ENCODE measurements around the gene CACNA1H.

The CACNA1H gene

DNA sequence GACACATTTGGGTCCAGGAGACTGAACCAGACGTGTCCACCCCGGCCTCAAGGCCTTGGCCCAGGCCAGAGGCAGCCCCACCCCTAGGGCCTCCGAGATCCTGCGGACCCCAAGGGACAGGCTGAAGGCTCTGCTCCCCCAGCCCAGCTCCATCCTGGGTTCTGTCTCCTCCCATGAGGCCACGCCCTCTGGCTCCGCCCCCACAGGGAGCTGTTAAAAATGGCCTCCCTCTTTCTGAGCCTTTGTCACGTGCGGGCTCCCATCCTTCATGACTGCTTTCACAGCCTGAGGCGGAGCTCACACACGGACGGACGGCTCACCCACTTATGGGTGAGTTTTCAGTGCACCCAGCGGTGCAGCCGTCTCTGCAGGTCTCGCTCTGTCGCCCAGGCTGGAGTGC, 6.5 kb upstream of the CACNA1H start:
- H3K36me3 Mint-ChIP-seq: no peaks in the 10 kb centered on the region
- H3K27ac Mint-ChIP-seq: no peak overlapping the region
- H3K9me3 Mint-ChIP-seq: no peaks in the 10 kb centered on the region
- no peak overlapping the region for H3K4me3 Mint-ChIP-seq
- no peaks in the 10 kb centered on the region for H3K4me1 Mint-ChIP-seq
- H3K27me3 Mint-ChIP-seq: no peaks in the 10 kb centered on the region

DNA sequence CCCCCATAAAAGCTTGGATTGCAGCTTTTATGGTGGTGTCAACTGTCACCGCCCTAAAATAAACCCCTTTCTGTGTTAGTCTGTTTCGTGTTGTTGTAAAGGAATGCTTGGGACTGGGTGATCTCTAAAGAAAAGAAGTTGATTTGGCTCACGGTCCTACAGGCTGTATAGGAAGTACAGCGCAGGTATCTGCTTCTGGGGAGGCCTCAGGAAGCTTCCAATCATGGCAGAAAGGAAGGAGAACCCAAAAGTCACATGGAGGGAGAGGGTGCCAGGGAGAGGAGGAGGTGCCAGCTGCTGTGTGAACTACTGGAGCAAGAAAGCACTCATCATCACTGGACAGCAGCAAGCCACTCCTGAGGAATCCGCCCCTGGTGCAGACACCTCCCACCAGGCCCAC, 5.9 kb upstream of the CACNA1H start:
- Mint-ChIP-seq H3K27me3 (no peaks in the 10 kb centered on the region), H3K4me1 (no peaks in the 10 kb centered on the region), H3K36me3 (no peaks in the 10 kb centered on the region), H3K9me3 (no peaks in the 10 kb centered on the region), H3K27ac (no peak overlapping the region), H3K4me3 (no peak overlapping the region)

DNA sequence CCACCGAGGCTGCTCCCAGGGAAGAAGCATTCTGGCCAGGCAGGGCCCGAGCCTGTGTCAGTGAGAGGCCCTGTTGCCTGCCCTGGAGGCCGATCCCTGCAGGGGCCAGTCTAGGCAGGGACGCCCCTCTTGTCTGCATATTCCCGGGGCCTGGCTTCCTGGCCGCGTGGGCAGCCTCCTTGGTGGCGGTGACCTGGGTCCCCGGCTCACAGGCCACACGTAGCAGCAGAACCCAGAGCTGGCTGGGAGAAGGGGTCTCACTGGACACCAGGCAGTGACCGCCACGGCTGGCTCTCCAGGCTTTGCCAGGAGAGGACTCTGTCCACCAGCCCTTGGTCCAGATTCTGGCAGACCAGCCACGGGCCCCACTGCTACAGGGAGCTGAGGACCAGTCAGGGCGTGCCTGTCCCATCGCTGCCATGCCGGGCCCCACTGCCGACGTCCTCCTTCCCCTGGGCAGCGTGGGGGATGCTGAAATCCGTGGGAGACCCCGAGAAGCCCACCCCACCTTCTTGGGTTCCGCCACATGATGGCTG, 3.7 kb upstream of the CACNA1H start:
- Mint-ChIP-seq H3K27me3 (no peaks in the 10 kb centered on the region), H3K36me3 (no peaks in the 10 kb centered on the region), H3K4me1 (no peaks in the 10 kb centered on the region), H3K27ac (no peak overlapping the region), H3K9me3 (no peaks in the 10 kb centered on the region), H3K4me3 (no peak overlapping the region)

DNA sequence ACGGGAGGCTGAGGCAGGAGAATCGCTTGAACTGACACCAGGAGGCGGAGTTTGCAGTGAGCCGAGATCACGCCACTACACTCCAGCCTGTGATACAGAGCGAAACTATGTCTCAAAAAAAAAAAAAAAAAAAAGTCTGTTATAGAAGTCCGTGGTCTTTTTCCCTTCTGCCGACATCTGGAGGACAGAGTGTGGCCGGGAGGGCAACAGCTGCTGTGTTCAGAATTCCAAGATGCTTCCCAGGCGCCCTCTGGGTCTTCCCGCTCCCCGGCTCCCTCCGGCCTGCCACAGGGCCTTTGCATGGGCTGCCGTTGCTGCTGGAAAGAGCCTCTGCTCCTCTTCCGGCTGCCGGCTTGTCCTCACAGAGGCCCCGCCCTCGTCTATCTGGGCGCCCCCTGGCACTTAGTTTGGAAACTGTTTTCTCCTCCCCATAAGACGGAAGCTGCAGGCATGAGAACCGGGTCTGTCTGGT, 2.4 kb upstream of the CACNA1H start:
- Mint-ChIP-seq H3K4me1 (no peaks in the 10 kb centered on the region), H3K27ac (no peak overlapping the region), H3K4me3 (no peak overlapping the region), H3K27me3 (no peaks in the 10 kb centered on the region), H3K36me3 (no peaks in the 10 kb centered on the region), H3K9me3 (no peaks in the 10 kb centered on the region)

DNA sequence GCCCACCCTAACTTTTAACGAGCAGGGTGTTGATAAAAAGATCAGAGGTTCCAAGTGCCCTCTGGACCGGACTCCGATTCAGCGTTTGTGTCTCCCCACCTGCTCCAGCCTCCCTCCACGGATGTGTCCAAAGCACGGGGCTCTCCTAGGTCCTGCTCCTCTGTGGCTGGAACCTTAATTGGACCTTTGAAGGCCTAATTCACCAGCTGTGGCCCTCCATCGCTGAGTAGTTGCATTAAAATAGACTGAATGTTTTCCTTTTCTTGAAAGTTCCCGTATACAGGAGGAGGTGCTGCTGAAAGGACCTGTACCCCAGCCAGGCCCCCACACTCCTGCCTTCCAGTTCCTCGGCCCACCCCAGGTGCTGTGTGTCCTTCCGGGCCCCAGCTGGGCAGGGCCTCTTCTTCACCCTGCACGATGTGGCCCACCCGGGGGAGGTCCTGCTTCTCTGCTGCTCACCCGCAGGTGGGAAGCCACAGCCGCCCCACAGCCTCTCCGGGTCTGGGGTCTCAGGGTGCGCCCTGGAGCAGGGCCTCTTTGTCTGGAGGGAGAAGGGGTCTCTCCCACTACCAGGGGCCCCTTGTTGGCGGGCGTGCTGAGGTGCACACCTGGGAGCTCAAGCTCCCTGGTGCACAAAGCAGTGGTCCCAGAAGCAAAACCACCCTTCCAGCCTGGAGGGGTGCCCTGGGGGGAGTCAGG, 1.3 kb upstream of the CACNA1H start:
- no peaks in the 10 kb centered on the region for H3K9me3 Mint-ChIP-seq
- no peaks in the 10 kb centered on the region for H3K4me1 Mint-ChIP-seq
- H3K36me3 Mint-ChIP-seq: no peaks in the 10 kb centered on the region
- no peak overlapping the region for H3K27ac Mint-ChIP-seq
- peak overlapping the region; percentile 30 for H3K4me3 Mint-ChIP-seq
- no peaks in the 10 kb centered on the region for H3K27me3 Mint-ChIP-seq

DNA sequence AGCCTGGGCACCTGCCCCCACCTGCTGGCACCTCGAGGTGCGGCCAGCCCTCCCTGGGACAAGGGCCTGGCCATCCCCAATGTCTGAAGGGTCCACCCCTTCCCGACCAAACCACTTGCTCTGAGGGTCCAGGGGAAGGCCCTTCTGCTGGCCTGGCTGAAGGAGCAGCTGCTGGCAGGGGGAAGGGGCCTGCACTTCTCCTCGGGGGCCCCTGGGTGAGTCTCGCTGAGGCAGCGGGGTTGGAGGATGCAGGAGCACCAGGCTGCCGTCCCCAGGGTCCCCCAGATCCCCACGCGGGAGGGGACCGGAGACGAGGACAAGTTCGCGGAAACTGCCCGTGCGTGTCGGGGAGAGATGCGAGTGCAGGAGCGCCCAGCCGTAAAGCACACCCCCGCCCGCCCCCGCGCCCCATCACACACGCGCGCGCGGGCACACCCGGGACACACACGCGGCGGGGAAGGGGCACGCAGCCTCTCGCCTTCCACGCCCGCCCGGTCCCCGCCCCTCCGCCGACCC, 725 bp upstream of the CACNA1H start:
- no peaks in the 10 kb centered on the region for H3K4me1 Mint-ChIP-seq
- no peaks in the 10 kb centered on the region for H3K27me3 Mint-ChIP-seq
- no peaks in the 10 kb centered on the region for H3K9me3 Mint-ChIP-seq
- H3K36me3 Mint-ChIP-seq: no peaks in the 10 kb centered on the region
- no peak overlapping the region for H3K27ac Mint-ChIP-seq
- H3K4me3 Mint-ChIP-seq: peak overlapping the region; percentile 30

DNA sequence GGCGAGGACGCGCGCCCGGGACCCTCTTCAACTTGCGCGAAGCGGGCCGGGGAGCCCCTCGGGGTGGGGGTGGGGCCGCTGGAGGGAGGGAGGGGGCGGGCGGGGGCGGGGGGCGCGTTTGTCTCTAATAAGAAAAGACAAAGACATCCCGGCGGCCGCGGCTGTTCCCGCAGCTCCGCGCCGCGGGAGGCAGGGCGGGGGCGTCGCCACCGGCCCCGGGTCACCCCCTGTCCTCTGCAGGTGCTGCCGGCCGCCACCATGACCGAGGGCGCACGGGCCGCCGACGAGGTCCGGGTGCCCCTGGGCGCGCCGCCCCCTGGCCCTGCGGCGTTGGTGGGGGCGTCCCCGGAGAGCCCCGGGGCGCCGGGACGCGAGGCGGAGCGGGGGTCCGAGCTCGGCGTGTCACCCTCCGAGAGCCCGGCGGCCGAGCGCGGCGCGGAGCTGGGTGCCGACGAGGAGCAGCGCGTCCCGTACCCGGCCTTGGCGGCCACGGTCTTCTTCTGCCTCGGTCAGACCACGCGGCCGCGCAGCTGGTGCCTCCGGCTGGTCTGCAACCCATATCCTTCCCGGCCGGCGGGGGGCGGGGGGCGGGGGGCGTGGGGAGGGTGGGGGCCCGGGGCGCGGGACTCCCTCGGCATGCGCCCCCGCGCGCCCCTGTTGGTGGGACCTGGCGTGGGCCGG, 714 bp downstream of the CACNA1H start:
- no peak overlapping the region for H3K4me3 Mint-ChIP-seq
- H3K27me3 Mint-ChIP-seq: no peaks in the 10 kb centered on the region

DNA sequence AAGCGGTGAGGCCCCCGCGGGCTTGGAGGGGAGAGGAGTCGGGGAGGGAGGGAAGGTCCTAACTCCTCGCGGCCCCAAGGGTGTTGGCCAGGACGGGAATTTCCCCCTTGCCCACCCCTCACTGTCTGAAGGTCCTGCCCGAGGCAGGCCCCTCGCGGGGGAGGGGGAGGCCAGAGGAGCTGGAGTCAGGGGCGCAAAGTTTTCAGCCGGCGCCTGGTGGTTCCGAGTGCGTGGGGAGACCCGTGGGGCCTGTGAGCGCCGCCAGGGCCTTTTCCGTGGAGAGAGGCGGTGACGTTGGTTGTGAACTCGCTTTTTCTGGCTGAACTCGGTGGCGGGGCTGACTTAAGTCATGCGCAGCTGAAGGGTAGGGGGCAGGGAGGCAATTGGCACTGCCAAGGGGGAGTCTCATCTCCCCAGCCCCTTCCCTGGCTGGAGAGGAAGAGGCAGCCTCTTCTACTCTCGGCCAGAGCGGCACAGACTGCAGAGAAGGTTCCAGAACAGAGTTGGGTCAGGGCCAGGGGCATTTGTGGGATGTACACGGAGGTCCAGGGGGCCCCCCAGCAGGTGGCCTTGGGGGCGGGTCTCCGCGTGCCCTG, 1.5 kb downstream of the CACNA1H start:
- Mint-ChIP-seq H3K27ac (no peak overlapping the region), H3K9me3 (no peaks in the 10 kb centered on the region), H3K36me3 (no peaks in the 10 kb centered on the region), H3K4me3 (no peak overlapping the region), H3K27me3 (no peaks in the 10 kb centered on the region), H3K4me1 (no peaks in the 10 kb centered on the region)

More for the DNA sequence above, 714 bp downstream of the CACNA1H start:
- Mint-ChIP-seq H3K9me3 (no peaks in the 10 kb centered on the region), H3K27ac (no peak overlapping the region), H3K36me3 (no peaks in the 10 kb centered on the region), H3K4me1 (no peaks in the 10 kb centered on the region)

DNA sequence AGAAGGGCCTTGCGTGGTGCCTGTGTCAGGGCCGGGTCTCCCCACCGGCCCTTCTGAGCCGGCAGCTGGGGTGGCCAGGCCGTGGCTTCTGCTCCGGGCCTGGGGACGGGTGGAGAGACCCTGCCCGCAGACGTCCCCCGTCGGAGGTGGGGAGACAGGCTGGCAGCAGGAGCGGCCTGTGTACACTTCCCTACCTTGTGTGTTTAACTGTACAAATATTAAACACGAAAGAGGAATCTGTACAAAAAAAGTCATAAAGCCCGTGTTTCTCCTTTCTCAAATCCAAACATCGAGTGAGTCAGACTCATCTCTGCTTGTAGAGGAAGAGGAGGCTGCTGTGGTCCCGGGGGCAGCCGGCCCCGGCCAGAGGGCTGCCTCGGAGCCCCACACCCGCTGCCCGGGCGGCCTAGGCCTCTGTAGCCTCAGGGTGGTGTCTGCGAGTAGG, 2.0 kb downstream of the CACNA1H start:
- Mint-ChIP-seq H3K4me1 (no peaks in the 10 kb centered on the region), H3K27me3 (no peaks in the 10 kb centered on the region), H3K27ac (no peak overlapping the region), H3K9me3 (no peaks in the 10 kb centered on the region), H3K36me3 (no peaks in the 10 kb centered on the region), H3K4me3 (no peak overlapping the region)

DNA sequence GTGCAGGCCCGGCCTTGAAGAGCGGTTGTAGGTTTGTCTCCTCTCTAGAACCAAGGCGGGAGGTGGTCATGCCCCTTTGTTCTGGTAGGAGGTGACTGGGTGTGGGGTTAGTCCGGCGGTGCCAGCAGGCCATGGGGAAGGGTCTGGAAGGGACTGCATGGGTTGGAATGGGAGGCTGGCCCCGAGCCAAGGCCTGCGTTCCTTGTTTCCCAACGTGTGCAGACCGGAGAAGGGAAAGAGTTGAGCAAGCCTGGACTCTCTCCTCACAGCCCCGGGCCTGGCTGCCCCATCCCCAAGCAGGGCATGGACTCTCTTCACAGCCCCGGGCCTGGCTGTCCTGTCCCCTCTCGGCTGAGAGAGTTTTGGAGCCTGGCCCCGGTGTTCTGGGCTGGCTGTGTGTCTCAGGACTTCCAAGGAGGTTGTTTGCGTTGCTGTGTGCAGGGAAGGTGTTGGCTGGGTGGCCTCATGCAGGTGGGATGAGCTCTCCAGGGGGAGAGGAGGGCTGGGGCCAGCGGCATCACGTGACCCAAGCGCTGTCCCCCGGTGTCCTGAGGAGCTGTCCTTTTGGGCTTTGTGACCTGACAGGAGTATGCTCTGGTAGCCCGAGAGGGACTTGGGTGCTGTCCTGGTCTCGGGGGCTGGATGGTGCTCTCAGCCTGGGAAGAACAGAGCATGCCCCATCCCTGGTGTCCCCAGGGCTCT, 2.6 kb downstream of the CACNA1H start:
- Mint-ChIP-seq H3K4me1 (no peaks in the 10 kb centered on the region), H3K27ac (no peak overlapping the region)

DNA sequence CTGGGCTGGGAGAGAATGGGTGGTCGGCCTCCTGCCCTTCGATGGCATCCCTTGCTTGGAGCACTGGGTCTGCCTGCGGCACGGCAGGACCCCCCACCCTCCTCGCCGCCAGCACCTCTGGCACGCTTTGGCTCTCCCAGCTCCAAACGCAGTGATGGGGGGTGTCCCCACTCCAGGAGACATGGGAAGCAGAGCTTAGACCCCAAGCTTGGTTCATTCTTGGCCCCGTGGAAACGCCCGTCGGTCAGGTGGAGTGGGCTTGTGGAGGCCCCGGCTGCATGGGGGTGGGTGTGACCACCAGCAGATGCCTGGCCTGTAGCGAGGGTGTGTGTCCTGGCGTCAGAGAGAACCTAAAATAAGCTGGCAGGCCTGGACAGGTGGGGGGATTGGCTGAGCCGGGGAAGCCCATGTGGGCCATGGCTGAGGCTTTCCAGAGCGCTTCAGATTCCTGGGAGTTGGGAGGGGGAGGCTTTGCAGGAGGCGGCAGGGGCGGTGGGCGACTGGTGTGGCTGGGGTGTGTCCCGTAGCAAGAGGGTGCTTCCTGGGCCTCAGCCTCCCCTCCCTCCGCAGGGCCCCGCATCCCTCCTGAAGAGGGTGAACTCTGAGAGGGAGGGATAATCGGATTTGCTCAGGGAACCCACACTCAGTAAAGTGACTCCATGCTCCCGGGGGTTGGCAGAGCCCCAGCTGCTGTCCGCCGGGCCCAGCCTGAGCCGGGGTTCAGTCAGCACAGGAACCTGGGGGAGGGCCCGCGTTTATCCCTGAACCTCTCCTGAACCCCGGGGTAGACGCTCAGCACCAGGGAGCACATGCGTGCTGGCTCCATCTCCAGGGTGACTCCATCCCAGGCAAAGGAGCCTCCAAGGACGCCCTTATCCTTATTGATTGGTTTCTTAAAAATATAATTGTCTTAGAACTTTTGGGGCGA, 3.4 kb downstream of the CACNA1H start:
- no peak overlapping the region for H3K4me3 Mint-ChIP-seq
- no peaks in the 10 kb centered on the region for H3K9me3 Mint-ChIP-seq
- no peaks in the 10 kb centered on the region for H3K36me3 Mint-ChIP-seq
- no peaks in the 10 kb centered on the region for H3K4me1 Mint-ChIP-seq
- no peaks in the 10 kb centered on the region for H3K27me3 Mint-ChIP-seq
- no peak overlapping the region for H3K27ac Mint-ChIP-seq

More for the DNA sequence above, 2.6 kb downstream of the CACNA1H start:
- no peak overlapping the region for H3K4me3 Mint-ChIP-seq
- H3K27me3 Mint-ChIP-seq: no peaks in the 10 kb centered on the region
- H3K36me3 Mint-ChIP-seq: no peaks in the 10 kb centered on the region
- H3K9me3 Mint-ChIP-seq: no peaks in the 10 kb centered on the region

DNA sequence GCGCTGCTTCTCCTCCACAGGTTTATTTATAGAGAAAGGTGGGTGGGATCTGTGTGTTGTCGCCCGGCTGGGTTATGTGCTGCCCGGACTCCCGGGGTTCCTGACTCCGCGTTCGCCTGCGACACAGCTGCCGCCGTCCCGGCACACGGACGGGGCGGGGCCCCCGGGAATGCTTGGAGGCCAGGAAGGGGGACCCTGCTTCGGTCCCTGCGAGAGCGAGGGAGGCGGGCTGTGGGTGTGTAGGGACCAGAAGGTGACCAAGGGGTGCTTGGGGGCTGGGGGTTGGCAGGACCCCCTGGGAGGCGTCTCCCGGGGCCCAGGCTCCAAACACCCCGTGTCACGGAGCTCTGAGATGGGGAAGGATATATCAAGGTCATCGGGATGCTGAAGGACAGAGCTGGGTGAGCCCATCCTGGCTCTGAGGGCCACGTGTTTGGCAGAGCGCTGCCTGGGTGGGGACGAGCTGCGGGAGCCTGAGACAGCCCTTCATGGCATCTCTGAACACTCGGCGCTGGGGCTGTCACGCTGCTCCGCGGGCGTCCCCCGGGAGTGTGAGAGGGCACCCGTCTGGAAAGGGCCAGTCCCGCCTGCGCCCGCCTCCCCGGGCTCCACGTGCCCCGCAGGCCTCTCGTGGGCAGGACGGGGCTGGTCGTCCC, 4.2 kb downstream of the CACNA1H start:
- no peaks in the 10 kb centered on the region for H3K36me3 Mint-ChIP-seq
- no peak overlapping the region for H3K27ac Mint-ChIP-seq
- no peak overlapping the region for H3K4me3 Mint-ChIP-seq
- H3K9me3 Mint-ChIP-seq: no peaks in the 10 kb centered on the region
- no peaks in the 10 kb centered on the region for H3K4me1 Mint-ChIP-seq
- no peaks in the 10 kb centered on the region for H3K27me3 Mint-ChIP-seq

DNA sequence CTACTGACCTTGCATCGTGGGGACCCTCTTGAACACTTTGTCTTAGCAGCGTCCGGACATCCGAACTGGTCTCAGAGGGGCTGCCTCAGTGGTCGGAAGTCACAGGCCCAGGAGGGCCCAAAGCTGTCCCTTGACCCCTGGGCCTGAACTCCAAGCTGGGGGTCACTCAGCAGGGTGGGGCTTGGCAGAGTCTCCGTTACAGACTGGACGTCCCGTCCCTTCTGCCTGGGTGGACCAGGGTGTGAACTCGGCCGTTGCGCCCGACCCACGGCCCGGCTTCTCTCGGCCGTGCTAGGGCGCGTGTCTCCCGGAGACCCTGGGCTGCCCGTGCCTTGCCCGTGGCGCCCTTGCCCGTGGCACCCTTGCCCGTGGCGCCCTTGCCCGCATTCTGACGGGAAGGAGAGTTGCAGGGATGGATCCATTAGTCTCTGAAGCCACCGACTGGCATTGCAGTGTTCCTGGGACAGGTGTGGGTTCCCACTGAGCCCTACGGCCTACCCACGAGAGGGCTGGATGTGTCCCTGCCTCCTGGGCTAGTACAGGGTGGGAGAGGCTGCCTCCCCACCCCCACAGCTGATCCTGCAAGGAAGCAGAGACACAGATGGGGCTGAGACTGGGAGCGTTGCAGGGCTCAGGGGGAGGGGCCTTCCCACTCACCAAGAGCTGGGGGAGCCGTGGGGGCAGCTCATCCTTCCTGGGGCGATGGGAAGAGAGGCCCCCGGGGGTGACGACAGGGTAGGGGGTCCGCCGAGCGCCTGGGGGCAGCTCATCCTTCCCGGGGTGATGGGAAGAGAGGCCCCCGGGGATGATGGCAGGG, 4.9 kb downstream of the CACNA1H start:
- no peaks in the 10 kb centered on the region for H3K9me3 Mint-ChIP-seq
- no peak overlapping the region for H3K4me3 Mint-ChIP-seq
- no peaks in the 10 kb centered on the region for H3K4me1 Mint-ChIP-seq
- no peak overlapping the region for H3K27ac Mint-ChIP-seq
- H3K27me3 Mint-ChIP-seq: no peaks in the 10 kb centered on the region
- H3K36me3 Mint-ChIP-seq: no peaks in the 10 kb centered on the region

Measured in activated naive CD4-positive, alpha-beta T cell treated with anti-CD3 and anti-CD28 coated beads, Interleukin-2, amount 50 U/mL, for 24 hours (primary cell).